ENCODE results near the gene OPN4.
"Not testable (repeated sequence)": the region's sequence is repeated elsewhere in the genome, so short reads cannot be mapped to it uniquely, and the experiment has no call there.

OPN4 gene

GRCh38 chr10:86654411-86655172 lies at the start of gene OPN4:
TSS of gene OPN4 (plus strand) at chr10:86654547. CDS start at chr10:86654784, 237 bp downstream.
- no peak for DNase-seq (ENCODE audit: low read depth in 3 of 3, low spot score in 1 of 3)

GRCh38 chr10:86607674-86608073 lies 46.7 kb upstream of the OPN4 start:
- no peak for DNase-seq (ENCODE audit: low read depth in 3 of 3, low spot score in 1 of 3)

DNA sequence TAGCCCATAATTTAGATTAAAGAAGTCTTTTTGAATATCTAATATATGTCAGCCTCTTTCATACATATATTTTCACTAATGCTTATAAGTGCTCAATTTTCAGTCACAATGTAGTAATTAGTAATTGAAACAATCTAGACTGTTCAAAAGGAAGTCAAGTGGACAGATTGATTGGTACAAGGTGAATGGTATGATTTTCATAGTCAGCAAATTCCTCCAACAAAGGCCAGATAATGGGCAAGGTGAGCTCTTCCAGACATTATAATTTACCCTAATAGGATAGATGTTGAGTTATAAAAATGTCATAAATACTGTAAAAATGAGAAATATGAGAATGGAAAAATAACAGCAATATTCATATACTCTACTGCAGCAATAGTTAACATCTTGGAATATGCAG lies 44.4 kb upstream of the OPN4 start:
- no peak for DNase-seq (ENCODE audit: low read depth in 3 of 3, low spot score in 1 of 3)

GRCh38 chr10:86611386-86611785 lies 43.0 kb upstream of the OPN4 start:
- DNase-seq (ENCODE audit: low read depth in 3 of 3, low spot score in 1 of 3), result no peak

DNA sequence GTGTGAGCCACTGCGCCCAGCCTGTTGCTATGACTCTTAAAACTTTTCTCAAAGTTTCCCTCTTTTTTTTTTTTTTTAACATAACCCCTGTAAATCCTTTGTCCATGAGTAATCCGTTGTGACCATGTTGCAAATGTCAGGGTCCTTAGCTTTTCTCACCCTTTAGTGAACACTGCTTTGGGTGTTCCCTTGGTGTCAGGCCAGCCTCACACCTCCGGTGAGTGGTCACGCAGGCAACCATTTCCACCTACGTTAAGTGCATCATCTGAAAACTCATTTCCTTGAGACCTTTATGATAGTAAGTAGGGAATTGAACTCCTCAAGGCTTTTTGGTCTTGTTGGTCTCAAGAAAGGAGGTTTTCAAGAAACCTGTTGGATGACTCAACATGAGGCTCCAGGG lies 41.3 kb upstream of the OPN4 start:
- DNase-seq (ENCODE audit: low read depth in 3 of 3, low spot score in 1 of 3), result no peak

DNA sequence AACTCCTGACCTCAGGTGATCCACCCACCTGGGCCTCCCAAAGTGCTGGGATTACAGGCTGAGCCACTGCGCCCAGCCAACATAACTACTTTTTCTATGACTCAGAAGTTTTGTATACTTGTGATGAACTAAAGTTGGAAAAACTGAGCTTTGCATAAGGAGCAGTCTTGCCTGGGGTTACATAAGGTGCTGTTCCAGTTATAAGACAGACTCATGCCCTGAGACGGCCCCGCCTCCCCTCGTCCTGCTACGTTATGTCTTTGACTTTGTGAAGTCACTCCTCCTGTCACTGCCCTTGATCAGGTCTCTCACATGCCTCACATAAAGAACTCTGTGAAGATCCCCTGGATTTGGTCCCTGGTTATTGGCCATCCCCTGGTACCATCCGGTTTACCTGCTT lies 40.4 kb upstream of the OPN4 start:
- DNase-seq (ENCODE audit: low read depth in 3 of 3, low spot score in 1 of 3), result no peak

DNA sequence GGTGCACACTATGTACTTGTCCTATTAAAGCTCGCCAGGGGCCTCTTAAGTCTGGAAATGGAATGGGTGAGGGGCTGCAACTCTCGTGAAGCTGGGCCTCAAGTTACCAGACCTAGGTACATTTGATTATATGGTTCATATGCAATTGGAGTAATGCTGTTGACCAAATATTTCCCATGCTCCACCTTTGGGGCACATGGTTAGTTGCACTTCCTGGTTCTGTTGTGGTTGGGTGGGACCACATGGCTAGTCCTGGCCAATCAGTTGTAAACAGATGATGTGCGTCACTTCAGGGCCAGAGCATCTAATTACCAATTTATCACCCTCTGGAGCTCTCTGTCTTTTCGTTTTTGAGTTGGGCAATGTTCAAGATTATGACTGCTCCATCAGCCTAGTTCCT lies 39.5 kb upstream of the OPN4 start:
- no peak for DNase-seq (ENCODE audit: low read depth in 3 of 3, low spot score in 1 of 3)

DNA sequence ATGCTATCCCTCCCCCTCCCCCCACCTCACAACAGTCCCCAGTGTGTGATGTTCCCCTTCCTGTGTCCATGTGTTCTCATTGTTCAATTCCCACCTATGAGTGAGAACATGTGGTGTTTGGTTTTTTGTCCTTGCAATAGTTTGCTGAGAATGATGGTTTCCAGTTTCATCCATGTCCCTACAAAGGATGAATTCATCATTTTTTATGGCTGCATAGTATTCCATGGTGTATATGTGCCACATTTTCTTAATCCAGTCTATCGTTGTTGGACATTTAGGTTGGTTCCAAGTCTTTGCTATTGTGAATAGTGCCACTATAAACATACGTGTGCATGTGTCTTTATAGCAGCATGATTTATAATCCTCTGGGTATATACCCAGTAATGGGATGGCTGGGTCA lies 37.1 kb upstream of the OPN4 start:
- not testable (repeated sequence) for DNase-seq (ENCODE audit: low read depth in 3 of 3, low spot score in 1 of 3)

DNA sequence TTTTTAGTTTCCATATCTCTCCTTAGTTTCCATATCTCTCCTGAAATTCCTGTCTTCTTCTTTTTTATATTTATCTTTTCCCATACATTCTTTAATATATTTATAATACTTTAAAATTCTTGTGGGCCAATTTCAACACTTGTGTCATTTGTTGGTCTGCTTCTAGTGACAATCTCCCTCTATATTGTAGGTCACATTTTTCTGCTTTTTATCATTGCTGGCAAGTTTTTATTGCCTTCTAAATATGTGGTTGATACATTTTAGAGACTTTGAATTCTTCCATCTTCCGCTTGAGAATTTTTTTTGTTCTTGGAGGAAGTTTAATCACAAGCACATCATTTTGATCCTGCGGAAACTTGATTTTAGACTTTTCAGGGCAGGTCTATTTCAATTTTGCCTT lies 26.0 kb upstream of the OPN4 start:
- DNase-seq (ENCODE audit: low read depth in 3 of 3, low spot score in 1 of 3), result no peak

DNA sequence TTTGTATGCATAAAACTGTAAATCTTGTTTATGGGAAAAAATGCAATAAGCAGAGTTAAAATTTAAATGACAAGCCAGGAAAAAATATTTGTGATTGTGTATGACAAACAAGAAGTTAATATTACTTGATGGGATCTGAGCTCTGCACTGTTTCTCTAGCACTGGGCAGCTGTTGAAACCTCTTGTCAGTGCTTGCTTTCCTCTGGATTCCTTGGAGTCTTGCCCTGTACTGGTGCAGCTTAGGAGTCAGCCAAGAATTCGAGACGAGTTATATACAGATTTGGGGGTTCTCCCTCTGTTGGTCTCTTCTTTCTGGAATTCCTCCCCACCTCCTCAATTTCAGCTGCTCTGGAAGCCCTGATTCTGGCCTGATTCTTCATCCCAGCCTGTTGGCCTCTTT lies 24.3 kb upstream of the OPN4 start:
- DNase-seq (ENCODE audit: low read depth in 3 of 3, low spot score in 1 of 3), result no peak

- no peak for DNase-seq (ENCODE audit: low read depth in 3 of 3, low spot score in 1 of 3)
Measured at GRCh38 chr10:86632009-86632800, 22.1 kb upstream of the OPN4 start.

DNA sequence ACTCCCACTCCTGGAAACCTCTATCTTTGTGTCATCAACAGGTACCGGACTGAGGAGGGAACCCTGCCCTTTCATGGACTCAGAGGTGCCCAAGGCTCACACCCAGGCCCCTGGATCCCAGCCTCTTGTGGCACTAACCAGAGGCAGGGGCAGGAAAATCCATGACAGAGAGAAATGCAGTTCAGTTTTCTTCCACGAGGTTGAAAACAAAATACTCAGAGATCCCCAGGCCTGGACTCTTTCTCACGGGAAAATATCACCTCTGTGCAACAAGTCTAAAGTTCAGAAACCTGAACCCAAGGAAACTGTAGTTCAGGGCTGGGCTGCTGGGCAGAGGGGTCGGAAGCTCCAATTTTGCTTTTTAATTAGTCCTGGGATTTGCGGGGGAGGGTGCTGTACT lies 21.4 kb upstream of the OPN4 start:
- no peak for DNase-seq (ENCODE audit: low read depth in 3 of 3, low spot score in 1 of 3)

DNA sequence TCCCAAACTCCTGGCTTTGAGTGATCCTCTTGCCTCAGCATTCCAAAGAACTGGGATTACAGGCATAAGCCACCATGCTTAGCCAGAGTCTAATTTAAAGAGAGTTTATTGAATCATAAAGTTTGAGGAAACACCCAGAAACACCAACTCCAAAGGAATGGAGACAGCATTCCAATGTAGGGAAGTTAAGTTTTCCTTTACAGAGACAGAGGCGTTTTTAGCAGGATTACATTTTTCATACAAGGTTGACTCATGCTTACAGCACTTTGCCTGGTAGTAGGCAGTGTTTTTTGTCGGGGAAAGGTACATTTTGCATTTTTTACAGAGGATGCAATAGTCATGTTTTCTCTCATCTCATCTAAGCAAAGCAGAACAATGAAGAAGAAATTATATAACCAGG lies 18.9 kb upstream of the OPN4 start:
- no peak for DNase-seq (ENCODE audit: low read depth in 3 of 3, low spot score in 1 of 3)

DNA sequence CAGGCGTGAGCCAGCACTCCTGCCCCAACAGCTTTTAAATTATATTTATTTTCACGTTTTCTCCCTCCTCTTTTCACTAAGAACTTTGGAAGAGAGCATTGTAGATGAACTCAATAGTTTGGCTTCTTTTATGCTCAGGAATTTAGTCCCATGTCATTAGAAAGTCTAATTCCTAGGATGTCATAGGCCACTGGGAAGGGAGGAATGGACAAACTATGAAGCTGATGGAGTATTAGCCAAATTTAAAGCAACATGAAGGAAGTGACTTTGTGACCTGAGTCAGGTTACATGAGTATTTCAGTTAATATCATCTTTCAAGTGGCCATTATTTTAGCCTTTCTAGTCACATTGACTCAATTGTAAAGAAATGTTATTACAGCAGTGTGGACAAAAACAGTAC lies 18.0 kb upstream of the OPN4 start:
- no peak for DNase-seq (ENCODE audit: low read depth in 3 of 3, low spot score in 1 of 3)

DNA sequence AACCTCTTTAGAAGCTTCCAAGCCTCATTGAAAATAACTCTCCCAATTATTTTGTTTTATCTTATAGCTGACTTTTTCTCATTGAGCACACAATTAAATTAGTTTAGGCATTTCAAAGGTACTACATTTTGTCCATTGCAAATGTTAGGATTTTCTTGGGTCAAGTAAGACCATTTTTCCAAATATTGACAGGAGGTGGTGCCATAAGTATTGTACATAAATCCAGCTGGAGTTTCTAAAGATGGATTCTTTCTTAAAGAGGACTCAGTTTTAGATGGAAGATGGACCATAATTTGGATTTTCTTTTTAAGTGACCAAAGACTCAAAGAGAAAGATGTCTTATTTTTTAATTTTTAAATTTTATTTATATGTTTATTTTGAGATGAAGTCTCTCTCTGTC lies 12.3 kb upstream of the OPN4 start:
- no peak for DNase-seq (ENCODE audit: low read depth in 3 of 3, low spot score in 1 of 3)

DNA sequence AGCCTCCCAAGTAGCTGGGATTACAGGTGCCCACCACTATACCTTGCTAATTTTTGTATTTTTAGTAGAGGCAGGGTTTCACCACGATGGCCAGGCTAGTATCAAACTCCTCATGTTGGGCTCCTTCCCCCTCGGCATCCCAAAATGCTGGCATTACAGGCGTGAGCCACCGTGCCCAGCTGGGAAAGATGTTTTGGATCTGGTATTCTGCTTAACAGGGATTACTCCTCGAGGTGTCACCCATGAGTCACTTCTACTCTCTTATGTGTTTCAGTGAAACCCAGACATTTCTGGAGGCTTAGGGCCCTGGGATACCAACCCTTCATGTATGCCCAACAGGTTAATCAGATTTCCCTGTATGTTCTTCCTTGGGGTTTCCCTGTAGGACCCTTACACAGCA lies 11.8 kb upstream of the OPN4 start:
- DNase-seq (ENCODE audit: low read depth in 3 of 3, low spot score in 1 of 3), result no peak

- DNase-seq (ENCODE audit: low read depth in 3 of 3, low spot score in 1 of 3), result no peak
Measured at GRCh38 chr10:86644152-86644793, 10.1 kb upstream of the OPN4 start.

DNA sequence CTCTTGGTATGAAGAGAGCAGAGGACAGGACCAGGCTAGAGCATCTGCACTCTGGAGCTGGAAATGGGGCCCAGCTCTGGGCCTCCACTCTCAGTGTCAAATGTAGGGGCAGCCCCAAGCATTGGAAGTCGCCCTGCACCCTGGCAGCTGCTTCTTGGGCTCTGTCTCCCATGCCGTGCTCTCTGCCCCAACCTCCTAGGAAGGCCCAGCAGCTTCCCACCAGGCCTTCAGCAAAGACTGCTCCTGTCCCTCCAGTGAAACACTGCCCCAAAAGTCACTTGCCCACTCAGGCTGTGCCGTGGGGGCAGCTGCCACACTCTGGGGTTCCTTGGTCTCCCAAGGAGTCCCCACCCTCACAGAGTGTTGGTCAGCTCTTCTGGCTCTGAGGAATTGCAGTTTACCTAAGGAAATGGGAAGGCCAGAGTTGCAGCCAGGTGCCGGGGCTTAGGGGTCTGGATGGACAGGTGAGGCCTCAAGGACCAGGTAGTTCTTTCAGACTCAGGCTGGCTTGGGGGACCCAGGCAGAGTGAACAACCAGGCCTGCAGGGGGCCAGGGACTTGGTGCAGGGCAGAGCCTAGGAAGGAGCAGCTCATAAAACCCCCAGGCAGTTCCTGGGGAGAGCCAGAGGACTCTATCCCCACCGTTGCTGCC lies 9.4 kb upstream of the OPN4 start:
- DNase-seq (ENCODE audit: low read depth in 3 of 3, low spot score in 1 of 3), result no peak

GRCh38 chr10:86645621-86646165 lies 8.7 kb upstream of the OPN4 start:
- not testable (repeated sequence) for DNase-seq (ENCODE audit: low read depth in 3 of 3, low spot score in 1 of 3)

- DNase-seq (ENCODE audit: low read depth in 3 of 3, low spot score in 1 of 3), result no peak
Measured at GRCh38 chr10:86646532-86646931, 7.8 kb upstream of the OPN4 start.

DNA sequence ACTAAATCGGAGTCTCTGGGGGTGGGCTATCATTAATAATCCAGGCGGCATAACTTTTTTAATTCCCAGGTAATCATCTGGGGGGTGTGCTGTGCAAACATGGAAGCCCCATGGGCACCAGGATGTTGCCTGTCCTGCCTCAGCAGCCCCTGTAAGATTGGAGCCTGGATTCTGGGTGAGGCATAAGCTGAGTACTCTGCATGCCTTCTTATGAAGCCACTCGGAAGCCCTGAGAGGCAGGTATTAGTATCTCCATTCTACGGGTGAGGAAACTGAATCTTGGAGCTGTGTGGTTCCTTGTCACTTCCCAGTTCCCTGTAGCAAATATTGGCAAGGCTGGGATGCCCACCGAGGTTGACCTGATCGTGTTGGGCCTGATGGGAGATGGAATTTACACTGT lies 7.4 kb upstream of the OPN4 start:
- no peak for DNase-seq (ENCODE audit: low read depth in 3 of 3, low spot score in 1 of 3)
